ENCODE data around the gene PSTPIP2.

The PSTPIP2 gene

DNA sequence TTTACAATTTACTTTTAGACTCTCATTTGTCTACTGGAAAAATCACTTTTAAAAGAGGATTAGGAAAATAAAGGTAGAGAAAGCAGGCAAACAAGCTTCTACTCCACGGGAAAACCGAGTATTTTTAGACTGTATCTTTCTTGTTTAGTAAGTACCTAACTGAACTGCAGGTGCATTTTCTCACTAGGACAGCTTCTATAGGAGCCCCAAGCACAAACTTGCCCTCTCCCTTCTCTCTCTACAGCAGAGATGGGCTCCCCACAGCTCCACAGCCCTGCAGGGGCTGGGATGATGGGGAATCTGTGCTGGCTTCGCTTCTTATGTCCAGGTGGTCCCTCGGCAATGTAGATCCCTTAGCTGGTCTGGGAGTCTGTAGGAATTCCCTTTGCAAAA is 16.2 kb downstream of the PSTPIP2 start:
- peak; percentile 46 for DNase-seq (ENCODE audit: extremely low read depth, insufficient read length)
- H3K27me3 ChIP-seq (replicated peaks; ENCODE audit: control insufficient read depth, insufficient read depth, low read length) = no peaks in the 10 kb centered on the region
- H3K36me3 ChIP-seq (ENCODE audit: control insufficient read depth, insufficient read depth, low read length) = no peaks in the 10 kb centered on the region
- TF ChIP-seq, protein P1, sequence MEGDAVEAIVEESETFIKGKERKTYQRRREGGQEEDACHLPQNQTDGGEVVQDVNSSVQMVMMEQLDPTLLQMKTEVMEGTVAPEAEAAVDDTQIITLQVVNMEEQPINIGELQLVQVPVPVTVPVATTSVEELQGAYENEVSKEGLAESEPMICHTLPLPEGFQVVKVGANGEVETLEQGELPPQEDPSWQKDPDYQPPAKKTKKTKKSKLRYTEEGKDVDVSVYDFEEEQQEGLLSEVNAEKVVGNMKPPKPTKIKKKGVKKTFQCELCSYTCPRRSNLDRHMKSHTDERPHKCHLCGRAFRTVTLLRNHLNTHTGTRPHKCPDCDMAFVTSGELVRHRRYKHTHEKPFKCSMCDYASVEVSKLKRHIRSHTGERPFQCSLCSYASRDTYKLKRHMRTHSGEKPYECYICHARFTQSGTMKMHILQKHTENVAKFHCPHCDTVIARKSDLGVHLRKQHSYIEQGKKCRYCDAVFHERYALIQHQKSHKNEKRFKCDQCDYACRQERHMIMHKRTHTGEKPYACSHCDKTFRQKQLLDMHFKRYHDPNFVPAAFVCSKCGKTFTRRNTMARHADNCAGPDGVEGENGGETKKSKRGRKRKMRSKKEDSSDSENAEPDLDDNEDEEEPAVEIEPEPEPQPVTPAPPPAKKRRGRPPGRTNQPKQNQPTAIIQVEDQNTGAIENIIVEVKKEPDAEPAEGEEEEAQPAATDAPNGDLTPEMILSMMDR (IDR thresholded peaks at IDR 0.05; ENCODE audit: insufficient read depth, low read length, poor library complexity, severe bottlenecking) = no peak
- H3K4me3 ChIP-seq (replicated peaks; ENCODE audit: low read depth, low read length) = no peak overlapping the region

DNA sequence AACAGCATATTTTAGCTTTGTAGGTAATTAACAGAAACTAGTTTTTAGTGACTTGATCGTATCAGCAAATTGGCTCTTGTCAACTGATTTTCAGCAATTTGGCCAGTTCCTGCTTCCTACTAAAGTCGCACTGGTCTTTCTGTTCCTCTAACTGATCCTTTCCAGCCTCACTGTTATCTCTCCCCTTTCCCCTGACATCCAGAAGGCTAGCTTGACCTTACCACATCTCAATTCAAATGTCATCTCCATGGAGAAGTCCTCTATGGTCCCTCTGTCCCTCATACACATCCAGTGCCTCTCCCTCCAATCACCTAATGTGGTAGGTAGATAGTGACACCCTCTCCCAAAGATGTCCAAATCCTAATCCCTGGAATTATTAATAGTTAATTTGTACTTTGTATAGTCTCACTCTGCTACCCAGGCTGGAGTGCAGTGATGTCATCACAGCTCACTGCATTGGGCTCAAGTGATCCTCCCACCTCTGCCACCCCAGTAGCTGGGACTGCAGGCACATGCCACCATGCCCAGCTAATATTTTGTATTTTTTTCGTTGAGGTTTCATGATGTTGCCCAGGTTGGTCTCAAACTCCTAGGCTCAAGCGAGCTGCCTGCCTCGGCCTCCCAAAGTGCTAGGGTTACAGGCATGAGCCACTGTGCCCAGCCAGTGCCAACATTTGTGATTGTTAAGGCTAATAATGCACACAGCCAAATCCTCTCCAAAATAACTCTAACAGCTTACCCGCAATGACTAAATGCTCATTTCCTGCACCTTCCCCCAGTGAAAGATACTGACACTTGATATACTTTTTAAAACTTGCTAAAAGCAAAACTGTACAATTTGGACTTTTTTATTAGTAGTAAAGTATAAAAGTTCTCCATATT is 16.9 kb downstream of the PSTPIP2 start:
- DNase-seq (ENCODE audit: extremely low read depth, insufficient read length) = no peak
- TF ChIP-seq, protein P1 (IDR thresholded peaks at IDR 0.05; ENCODE audit: insufficient read depth, low read length, poor library complexity, severe bottlenecking) = no peak
- H3K27me3 ChIP-seq (replicated peaks; ENCODE audit: control insufficient read depth, insufficient read depth, low read length) = no peaks in the 10 kb centered on the region
- H3K4me3 ChIP-seq (replicated peaks; ENCODE audit: low read depth, low read length) = no peak overlapping the region
- H3K36me3 ChIP-seq (ENCODE audit: control insufficient read depth, insufficient read depth, low read length) = no peaks in the 10 kb centered on the region

DNA sequence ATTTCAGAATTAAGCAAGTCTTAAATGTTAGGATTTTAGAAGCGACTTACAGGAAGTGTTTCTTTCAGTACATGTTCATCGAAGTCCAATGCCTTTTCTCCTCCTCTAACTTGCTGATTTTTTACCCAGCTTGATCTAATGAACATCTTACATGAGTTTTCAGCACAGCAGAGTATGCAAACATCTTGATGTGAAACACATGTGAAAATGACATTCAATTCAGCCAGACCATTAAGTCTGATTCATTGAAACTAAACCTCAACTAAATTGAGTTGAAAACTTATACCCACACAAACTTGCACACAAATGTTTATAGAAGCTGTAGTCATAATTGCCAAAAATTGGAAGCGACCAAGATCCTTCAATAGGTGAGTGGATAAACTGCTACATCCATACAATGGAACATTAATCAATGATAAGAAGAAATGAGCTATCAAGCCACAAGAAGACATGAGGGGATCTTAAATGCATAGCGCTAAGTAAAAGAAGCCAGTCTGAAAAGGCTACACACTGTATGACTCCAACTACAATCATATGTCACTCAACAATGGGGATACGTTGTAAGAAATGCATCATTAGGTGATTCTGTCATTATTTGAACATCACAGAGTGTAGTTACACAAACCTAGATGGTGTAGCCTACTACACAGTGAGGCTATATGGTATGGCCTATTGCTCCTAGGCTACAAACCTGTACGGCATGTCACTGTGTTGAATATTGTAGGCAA is 18.5 kb downstream of the PSTPIP2 start:
- Histone ChIP-seq H3K27me3 (replicated peaks; ENCODE audit: control insufficient read depth, insufficient read depth, low read length) (no peaks in the 10 kb centered on the region), H3K4me3 (replicated peaks; ENCODE audit: low read depth, low read length) (no peak overlapping the region), H3K36me3 (ENCODE audit: control insufficient read depth, insufficient read depth, low read length) (no peaks in the 10 kb centered on the region)
- TF ChIP-seq, protein P1 (IDR thresholded peaks at IDR 0.05; ENCODE audit: insufficient read depth, low read length, poor library complexity, severe bottlenecking) = no peak
- no peak for DNase-seq (ENCODE audit: extremely low read depth, insufficient read length)

DNA sequence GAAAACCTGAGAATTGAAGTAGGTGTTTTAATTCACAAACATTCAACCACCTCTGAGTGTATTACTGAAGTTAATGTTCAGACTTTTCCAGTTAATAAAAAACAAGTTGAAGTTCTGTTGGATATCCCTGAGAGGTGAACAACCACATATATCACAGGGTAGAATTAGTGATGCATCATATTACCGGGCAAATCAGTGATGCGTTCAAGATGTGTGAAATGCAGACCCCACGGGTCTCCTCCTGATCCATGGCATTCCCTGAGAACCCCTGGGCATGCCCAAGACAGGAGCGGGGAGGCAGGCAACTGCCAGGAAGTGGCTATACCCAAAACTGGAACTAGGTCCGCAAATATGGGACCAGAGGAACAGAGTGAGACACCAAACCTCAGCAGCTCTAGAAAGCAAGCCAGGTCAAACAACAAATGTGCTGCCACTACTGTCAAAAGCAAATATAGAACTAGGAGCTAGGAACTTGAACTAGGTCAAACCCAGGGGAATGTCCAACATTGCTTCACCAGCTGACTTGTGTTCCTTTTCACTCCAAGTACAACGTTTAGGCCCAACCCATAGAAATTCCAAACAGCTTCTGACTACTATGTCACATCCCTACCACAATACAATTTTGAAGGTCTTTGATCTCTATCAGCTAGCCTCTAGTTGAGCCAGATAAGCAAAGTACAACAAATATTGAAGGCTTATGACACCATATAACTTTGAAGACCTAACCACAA is 20.2 kb downstream of the PSTPIP2 start:
- TF ChIP-seq, protein P1 (IDR thresholded peaks at IDR 0.05; ENCODE audit: insufficient read depth, low read length, poor library complexity, severe bottlenecking) = no peak
- DNase-seq (ENCODE audit: extremely low read depth, insufficient read length) = no peak
- Histone ChIP-seq H3K4me3 (replicated peaks; ENCODE audit: low read depth, low read length) (no peak overlapping the region), H3K27me3 (replicated peaks; ENCODE audit: control insufficient read depth, insufficient read depth, low read length) (no peaks in the 10 kb centered on the region), H3K36me3 (ENCODE audit: control insufficient read depth, insufficient read depth, low read length) (no peaks in the 10 kb centered on the region)

DNA sequence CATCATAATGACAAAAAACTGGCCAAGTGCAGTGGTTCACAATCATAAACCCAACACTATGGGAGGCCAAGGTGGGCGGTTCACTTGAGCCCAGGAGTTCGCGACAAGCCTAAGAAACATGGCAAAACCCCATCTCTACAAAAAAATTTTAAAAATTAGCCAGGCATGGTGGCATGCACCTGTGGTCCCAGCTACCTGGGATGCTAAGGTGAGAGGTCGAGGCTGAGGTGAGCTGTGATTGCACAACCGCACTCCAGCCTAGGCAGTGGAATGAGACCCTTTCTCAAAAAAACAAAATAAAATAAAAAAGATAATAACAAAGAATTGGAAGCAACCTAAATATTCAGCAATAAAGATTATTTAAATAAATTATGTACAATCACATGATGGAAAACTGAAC is 21.8 kb downstream of the PSTPIP2 start:
- Histone ChIP-seq H3K27me3 (replicated peaks; ENCODE audit: control insufficient read depth, insufficient read depth, low read length) (no peaks in the 10 kb centered on the region), H3K4me3 (replicated peaks; ENCODE audit: low read depth, low read length) (no peak overlapping the region), H3K36me3 (ENCODE audit: control insufficient read depth, insufficient read depth, low read length) (no peaks in the 10 kb centered on the region)
- no peak for DNase-seq (ENCODE audit: extremely low read depth, insufficient read length)
- TF ChIP-seq, protein P1 (IDR thresholded peaks at IDR 0.05; ENCODE audit: insufficient read depth, low read length, poor library complexity, severe bottlenecking) = no peak

Measured in GM06990 (cell line).